ENCODE results near the gene SFSWAP. TPM values are rescaled to one million over a fixed set of nuclear protein-coding genes. Genes with fewer than 3 reads are reported as not detected.

SFSWAP gene
- total and polyA plus RNA-seq, 4 donors: 6.1 to 21.6 (median 10.1) TPM

DNA sequence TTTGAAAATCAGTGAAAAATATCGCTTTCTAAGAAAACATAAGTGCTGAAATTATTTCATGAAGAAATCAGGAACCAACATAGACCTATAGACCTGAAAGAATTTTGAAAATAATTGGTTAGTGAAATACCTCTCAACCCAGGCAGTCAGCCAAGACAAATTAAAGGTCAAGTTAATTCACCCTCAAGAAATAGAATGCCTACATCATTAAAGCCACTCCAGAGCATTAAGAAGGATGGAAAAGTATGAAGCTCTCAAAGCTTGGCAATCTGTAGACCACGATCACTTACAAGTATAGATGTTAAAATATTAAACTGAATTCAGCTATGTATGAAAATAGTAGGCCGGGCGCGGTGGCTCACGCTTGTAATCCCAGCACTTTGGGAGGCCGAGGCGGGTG lies 48.3 kb downstream of the SFSWAP start:
- WGBS: 98% methylated on average over 8 of the region's 8 CpGs
- no peak for DNase-seq (ENCODE audit: low spot score)
- Histone ChIP-seq H3K27me3 (ENCODE audit: control insufficient read depth in 4 of 4, insufficient read depth in 4 of 4, low read length in 3 of 4) (no peaks in the 10 kb centered on the region), H3K36me3 (ENCODE audit: control insufficient read depth in 4 of 4, insufficient read depth in 3 of 4, low read depth in 1 of 4, low read length in 3 of 4) (peaks cover 11 to 67% (median 46%) of the 10 kb centered on the region in 4 donors), H3K9ac (ENCODE audit: low read depth in 1 of 2, low read length in 2 of 2) (no peak overlapping the region), H3K4me1 (ENCODE audit: control insufficient read depth in 4 of 4, insufficient read depth in 4 of 4, low read length in 3 of 4) (no peaks in the 10 kb centered on the region), H3K9me3 (ENCODE audit: control insufficient read depth in 4 of 4, low read length in 3 of 4) (no peaks in the 10 kb centered on the region), H3K4me3 (ENCODE audit: low read depth in 1 of 3, low read length in 3 of 3) (no peak overlapping the region), H3K27ac (ENCODE audit: low read depth in 1 of 2, low read length in 2 of 2) (no peak overlapping the region)
- TF ChIP-seq NR2F2 (IDR thresholded peaks at IDR 0.05) (no peak), HNF4A (conservative IDR thresholded peaks at IDR 0.05) (no peak), EGR1 (IDR thresholded peaks at IDR 0.05; ENCODE audit: low read depth in 2 of 2) (no peak), SP1 (IDR thresholded peaks at IDR 0.05) (no peak), HNF4G (IDR thresholded peaks at IDR 0.05) (no peak), JUND (IDR thresholded peaks at IDR 0.05) (no peak), TAF1 (conservative IDR thresholded peaks at IDR 0.05) (no peak), GABPA (IDR thresholded peaks at IDR 0.05 in 1 of 2, conservative IDR thresholded peaks at IDR 0.05 in 1 of 2) (no peak), RAD21 (IDR thresholded peaks at IDR 0.05) (no peak), YY1 (IDR thresholded peaks at IDR 0.05) (no peak), RXRA (IDR thresholded peaks at IDR 0.05) (no peak)
- TF ChIP-seq, protein P1, sequence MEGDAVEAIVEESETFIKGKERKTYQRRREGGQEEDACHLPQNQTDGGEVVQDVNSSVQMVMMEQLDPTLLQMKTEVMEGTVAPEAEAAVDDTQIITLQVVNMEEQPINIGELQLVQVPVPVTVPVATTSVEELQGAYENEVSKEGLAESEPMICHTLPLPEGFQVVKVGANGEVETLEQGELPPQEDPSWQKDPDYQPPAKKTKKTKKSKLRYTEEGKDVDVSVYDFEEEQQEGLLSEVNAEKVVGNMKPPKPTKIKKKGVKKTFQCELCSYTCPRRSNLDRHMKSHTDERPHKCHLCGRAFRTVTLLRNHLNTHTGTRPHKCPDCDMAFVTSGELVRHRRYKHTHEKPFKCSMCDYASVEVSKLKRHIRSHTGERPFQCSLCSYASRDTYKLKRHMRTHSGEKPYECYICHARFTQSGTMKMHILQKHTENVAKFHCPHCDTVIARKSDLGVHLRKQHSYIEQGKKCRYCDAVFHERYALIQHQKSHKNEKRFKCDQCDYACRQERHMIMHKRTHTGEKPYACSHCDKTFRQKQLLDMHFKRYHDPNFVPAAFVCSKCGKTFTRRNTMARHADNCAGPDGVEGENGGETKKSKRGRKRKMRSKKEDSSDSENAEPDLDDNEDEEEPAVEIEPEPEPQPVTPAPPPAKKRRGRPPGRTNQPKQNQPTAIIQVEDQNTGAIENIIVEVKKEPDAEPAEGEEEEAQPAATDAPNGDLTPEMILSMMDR (IDR thresholded peaks at IDR 0.05; ENCODE audit: low read depth, low read length, missing input control): no peak
- TF ChIP-seq, protein P2, sequence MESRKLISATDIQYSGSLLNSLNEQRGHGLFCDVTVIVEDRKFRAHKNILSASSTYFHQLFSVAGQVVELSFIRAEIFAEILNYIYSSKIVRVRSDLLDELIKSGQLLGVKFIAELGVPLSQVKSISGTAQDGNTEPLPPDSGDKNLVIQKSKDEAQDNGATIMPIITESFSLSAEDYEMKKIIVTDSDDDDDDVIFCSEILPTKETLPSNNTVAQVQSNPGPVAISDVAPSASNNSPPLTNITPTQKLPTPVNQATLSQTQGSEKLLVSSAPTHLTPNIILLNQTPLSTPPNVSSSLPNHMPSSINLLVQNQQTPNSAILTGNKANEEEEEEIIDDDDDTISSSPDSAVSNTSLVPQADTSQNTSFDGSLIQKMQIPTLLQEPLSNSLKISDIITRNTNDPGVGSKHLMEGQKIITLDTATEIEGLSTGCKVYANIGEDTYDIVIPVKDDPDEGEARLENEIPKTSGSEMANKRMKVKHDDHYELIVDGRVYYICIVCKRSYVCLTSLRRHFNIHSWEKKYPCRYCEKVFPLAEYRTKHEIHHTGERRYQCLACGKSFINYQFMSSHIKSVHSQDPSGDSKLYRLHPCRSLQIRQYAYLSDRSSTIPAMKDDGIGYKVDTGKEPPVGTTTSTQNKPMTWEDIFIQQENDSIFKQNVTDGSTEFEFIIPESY (IDR thresholded peaks at IDR 0.05): no peak
- TF ChIP-seq, protein P3, sequence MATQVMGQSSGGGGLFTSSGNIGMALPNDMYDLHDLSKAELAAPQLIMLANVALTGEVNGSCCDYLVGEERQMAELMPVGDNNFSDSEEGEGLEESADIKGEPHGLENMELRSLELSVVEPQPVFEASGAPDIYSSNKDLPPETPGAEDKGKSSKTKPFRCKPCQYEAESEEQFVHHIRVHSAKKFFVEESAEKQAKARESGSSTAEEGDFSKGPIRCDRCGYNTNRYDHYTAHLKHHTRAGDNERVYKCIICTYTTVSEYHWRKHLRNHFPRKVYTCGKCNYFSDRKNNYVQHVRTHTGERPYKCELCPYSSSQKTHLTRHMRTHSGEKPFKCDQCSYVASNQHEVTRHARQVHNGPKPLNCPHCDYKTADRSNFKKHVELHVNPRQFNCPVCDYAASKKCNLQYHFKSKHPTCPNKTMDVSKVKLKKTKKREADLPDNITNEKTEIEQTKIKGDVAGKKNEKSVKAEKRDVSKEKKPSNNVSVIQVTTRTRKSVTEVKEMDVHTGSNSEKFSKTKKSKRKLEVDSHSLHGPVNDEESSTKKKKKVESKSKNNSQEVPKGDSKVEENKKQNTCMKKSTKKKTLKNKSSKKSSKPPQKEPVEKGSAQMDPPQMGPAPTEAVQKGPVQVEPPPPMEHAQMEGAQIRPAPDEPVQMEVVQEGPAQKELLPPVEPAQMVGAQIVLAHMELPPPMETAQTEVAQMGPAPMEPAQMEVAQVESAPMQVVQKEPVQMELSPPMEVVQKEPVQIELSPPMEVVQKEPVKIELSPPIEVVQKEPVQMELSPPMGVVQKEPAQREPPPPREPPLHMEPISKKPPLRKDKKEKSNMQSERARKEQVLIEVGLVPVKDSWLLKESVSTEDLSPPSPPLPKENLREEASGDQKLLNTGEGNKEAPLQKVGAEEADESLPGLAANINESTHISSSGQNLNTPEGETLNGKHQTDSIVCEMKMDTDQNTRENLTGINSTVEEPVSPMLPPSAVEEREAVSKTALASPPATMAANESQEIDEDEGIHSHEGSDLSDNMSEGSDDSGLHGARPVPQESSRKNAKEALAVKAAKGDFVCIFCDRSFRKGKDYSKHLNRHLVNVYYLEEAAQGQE (IDR thresholded peaks at IDR 0.05): no peak

DNA sequence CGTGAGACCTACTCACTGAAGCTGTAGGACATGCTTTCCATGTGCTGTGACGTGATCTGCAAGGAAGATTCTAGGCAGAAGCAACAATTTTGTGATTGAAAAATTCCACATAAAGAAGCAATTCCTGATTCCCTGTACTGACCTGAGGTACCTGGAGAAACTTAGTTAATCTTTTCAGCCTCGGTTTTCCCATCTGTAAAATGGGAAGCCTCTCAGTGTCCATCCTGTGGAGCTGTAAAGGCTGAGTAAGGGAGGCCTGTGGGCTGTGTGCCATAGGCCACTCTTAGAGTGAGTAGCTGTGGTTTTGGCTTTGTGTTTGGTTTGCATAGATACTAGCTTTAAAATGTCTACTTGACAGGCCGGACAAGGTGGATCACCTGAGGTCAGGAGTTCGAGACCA lies 50.7 kb downstream of the SFSWAP start:
- over 99% methylated on average over 5 of the region's 5 CpGs for WGBS
- DNase-seq (ENCODE audit: low spot score): no peak
- Histone ChIP-seq H3K27ac (ENCODE audit: low read depth in 1 of 2, low read length in 2 of 2) (no peak overlapping the region), H3K4me1 (ENCODE audit: control insufficient read depth in 4 of 4, insufficient read depth in 4 of 4, low read length in 3 of 4) (no peaks in the 10 kb centered on the region), H3K9ac (ENCODE audit: low read depth in 1 of 2, low read length in 2 of 2) (no peak overlapping the region), H3K36me3 (ENCODE audit: control insufficient read depth in 4 of 4, insufficient read depth in 3 of 4, low read depth in 1 of 4, low read length in 3 of 4) (peaks cover 9 to 66% (median 46%) of the 10 kb centered on the region in 4 donors), H3K9me3 (ENCODE audit: control insufficient read depth in 4 of 4, low read length in 3 of 4) (no peaks in the 10 kb centered on the region), H3K27me3 (ENCODE audit: control insufficient read depth in 4 of 4, insufficient read depth in 4 of 4, low read length in 3 of 4) (no peaks in the 10 kb centered on the region), H3K4me3 (ENCODE audit: low read depth in 1 of 3, low read length in 3 of 3) (no peak overlapping the region)
- no peak for TF ChIP-seq FOXA2 (IDR thresholded peaks at IDR 0.05)
- TF ChIP-seq, protein P4, sequence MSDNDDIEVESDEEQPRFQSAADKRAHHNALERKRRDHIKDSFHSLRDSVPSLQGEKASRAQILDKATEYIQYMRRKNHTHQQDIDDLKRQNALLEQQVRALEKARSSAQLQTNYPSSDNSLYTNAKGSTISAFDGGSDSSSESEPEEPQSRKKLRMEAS (IDR thresholded peaks at IDR 0.05): no peak
- TF ChIP-seq NR2F2 (IDR thresholded peaks at IDR 0.05): no peak
- no peak for TF ChIP-seq RAD21 (IDR thresholded peaks at IDR 0.05)
- no peak for TF ChIP-seq EGR1 (IDR thresholded peaks at IDR 0.05; ENCODE audit: low read depth in 2 of 2)
- no peak for TF ChIP-seq SP1 (IDR thresholded peaks at IDR 0.05)
- TF ChIP-seq GABPA (IDR thresholded peaks at IDR 0.05 in 1 of 2, conservative IDR thresholded peaks at IDR 0.05 in 1 of 2): no peak
- TF ChIP-seq, protein P3 (IDR thresholded peaks at IDR 0.05): no peak
- no peak for TF ChIP-seq HNF4G (IDR thresholded peaks at IDR 0.05)
- TF ChIP-seq YY1 (IDR thresholded peaks at IDR 0.05): no peak
- TF ChIP-seq JUND (IDR thresholded peaks at IDR 0.05): no peak
- TF ChIP-seq TAF1 (conservative IDR thresholded peaks at IDR 0.05): no peak
- TF ChIP-seq, protein P1 (IDR thresholded peaks at IDR 0.05; ENCODE audit: low read depth, low read length, missing input control): no peak
- TF ChIP-seq RXRA (IDR thresholded peaks at IDR 0.05): no peak
- no peak for TF ChIP-seq FOXA1 (IDR thresholded peaks at IDR 0.05)
- TF ChIP-seq HNF4A (conservative IDR thresholded peaks at IDR 0.05): no peak
